Vagina (tissue), 2 donors: ENCODE measurements around the gene SMIM17. TPM values are rescaled to one million over a fixed set of nuclear protein-coding genes. Genes with fewer than 3 reads are reported as not detected.

Source experiments
- DNase-seq, 2 donors: peaks; one replicate each; pipeline ENCODE4 v3.0.0-alpha.2; 2017; ENCODE audit errors: extremely low spot score in 2 of 2
- H3K27ac ChIP-seq: fragments of 200-600 bp; sonication (generic); one replicate; pipeline ENCODE4 v1.5.1; 2019
- H3K27me3 ChIP-seq: fragments of 200-600 bp; sonication (generic); one replicate; pipeline ENCODE4 v1.5.1; 2019
- H3K36me3 ChIP-seq, 2 donors: fragments of 200-600 bp; sonication (generic); one replicate each; pipeline ENCODE4 v1.5.1; 2017 to 2019
- H3K4me1 ChIP-seq: fragments of 200-600 bp; sonication (generic); one replicate; pipeline ENCODE4 v1.5.1; 2019
- H3K4me3 ChIP-seq, 2 donors: fragments of 200-600 bp; sonication (generic); 1 replicate in 1 of 2; 2 replicates in 1 of 2; pipeline ENCODE4 v1.5.1; 2016 to 2019
- H3K9me3 ChIP-seq: fragments of 200-600 bp; sonication (generic); one replicate; pipeline ENCODE4 v1.5.1; 2019
- POLR2A ChIP-seq, 2 donors: fragments of 450-650 bp; IDR thresholded peaks; one replicate each; pipeline ENCODE4 v1.6.1; 2017; ENCODE audit warnings: antibody characterized with exemption in 2 of 2, mild to moderate bottlenecking in 2 of 2, moderate library complexity in 2 of 2
- POLR2AphosphoS5 ChIP-seq, 2 donors: sonication (generic); formaldehyde crosslinking; IDR thresholded peaks; one replicate each; pipeline ENCODE4 v1.9.0; 2017; ENCODE audit warnings: antibody characterized with exemption in 2 of 2, mild to moderate bottlenecking in 2 of 2, low read depth in 1 of 2; ENCODE audit not compliant: insufficient read depth in 1 of 2
- intact Hi-C: fragments of 100-400 bp; cut with DNase I; formaldehyde crosslinking; loops from one replicate; pipeline ENCODE4 v1.15.1; 2023
- total RNA-seq: library from RNA; depleted of rRNA; stranded (reverse); fragments of >200 nt; gene quantifications from one replicate; pipeline ENCODE4 v1.2.3, GENCODE V29; 2016
- TF ChIP-seq, protein P1 (sequence below), 3 experiments: fragments of 450-650 bp in 2 of 3; fragments of 200-600 bp in 1 of 3; sonication (generic) in 1 of 3; IDR thresholded peaks; one replicate each; pipeline ENCODE4 v1.5.1; 2017 to 2019; ENCODE audit warnings: antibody characterized with exemption in 3 of 3, mild to moderate bottlenecking in 2 of 3, moderate library complexity in 2 of 3

The SMIM17 gene
- total RNA-seq, 1 donor from 2014 or later: 0.98 TPM

DNA sequence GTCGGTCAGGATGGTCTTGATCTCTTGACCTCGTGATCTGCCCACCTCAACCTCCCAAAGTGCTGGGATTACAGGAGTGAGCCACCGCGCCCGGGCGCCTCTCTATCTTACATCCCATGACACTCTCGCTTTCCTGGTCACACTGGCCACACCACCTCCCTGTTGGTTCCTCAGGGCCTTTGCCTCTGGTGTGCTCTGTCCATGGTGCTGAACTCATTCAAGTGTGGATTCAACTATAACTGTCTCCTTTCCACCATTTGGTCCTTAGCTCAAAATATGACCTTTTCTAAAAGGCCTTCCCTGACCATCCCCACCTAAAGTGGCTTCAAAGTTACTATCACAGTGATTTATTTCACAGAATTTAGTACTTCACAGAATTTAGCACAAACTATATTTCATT lies 3.7 kb upstream of the SMIM17 start:
- peaks cover under 1% of the 10 kb centered on the region for H3K9me3 ChIP-seq
- intact Hi-C loops: no loop called here
- DNase-seq: no peak

DNA sequence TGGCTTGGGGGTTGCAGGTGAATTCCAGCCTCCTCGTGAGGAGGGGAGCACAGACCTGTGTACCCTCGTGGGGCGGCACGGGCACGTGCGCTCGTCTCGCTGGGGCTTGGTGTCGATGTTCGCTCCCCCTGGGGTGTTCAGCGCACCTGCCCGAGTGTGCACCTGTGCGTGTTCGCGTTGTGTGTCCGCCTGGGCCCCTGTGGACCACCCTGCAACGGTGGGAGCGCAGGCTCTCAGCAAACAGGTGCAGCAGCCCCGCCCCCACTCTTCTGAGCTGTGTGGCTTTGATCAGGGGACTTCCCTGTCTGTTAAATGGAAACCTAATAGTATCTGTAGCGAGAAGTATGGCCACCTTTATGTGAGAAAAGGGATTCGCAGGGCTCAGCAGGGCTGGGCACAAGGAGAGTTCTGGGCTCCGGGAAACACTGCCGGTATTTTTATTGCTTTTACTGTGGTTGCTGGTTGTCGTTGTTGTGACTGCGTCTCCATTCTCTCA lies 549 bp downstream of the SMIM17 start:
- TF ChIP-seq POLR2AphosphoS5 (IDR thresholded peaks at IDR 0.05; ENCODE audit: insufficient read depth in 1 of 2, low read depth in 1 of 2) (no peak), POLR2A (IDR thresholded peaks at IDR 0.05) (no peak)
- TF ChIP-seq, protein P1, sequence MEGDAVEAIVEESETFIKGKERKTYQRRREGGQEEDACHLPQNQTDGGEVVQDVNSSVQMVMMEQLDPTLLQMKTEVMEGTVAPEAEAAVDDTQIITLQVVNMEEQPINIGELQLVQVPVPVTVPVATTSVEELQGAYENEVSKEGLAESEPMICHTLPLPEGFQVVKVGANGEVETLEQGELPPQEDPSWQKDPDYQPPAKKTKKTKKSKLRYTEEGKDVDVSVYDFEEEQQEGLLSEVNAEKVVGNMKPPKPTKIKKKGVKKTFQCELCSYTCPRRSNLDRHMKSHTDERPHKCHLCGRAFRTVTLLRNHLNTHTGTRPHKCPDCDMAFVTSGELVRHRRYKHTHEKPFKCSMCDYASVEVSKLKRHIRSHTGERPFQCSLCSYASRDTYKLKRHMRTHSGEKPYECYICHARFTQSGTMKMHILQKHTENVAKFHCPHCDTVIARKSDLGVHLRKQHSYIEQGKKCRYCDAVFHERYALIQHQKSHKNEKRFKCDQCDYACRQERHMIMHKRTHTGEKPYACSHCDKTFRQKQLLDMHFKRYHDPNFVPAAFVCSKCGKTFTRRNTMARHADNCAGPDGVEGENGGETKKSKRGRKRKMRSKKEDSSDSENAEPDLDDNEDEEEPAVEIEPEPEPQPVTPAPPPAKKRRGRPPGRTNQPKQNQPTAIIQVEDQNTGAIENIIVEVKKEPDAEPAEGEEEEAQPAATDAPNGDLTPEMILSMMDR (IDR thresholded peaks at IDR 0.05): no peak
- DNase-seq: no peak
- H3K4me1 ChIP-seq: no peaks in the 10 kb centered on the region
- no peak overlapping the region for H3K4me3 ChIP-seq
- no peak overlapping the region for H3K27ac ChIP-seq
- H3K27me3 ChIP-seq: no peaks in the 10 kb centered on the region
- intact Hi-C loops: no loop called here
- no peaks in the 10 kb centered on the region for H3K36me3 ChIP-seq
- H3K9me3 ChIP-seq: no peaks in the 10 kb centered on the region

More for the DNA sequence above, 3.7 kb upstream of the SMIM17 start:
- Histone ChIP-seq H3K27ac (no peak overlapping the region), H3K36me3 (no peaks in the 10 kb centered on the region), H3K27me3 (no peaks in the 10 kb centered on the region), H3K4me3 (no peak overlapping the region), H3K4me1 (no peaks in the 10 kb centered on the region)
- TF ChIP-seq, protein P1 (IDR thresholded peaks at IDR 0.05): no peak
- no peak for TF ChIP-seq POLR2AphosphoS5 (IDR thresholded peaks at IDR 0.05; ENCODE audit: insufficient read depth in 1 of 2, low read depth in 1 of 2)
- TF ChIP-seq POLR2A (IDR thresholded peaks at IDR 0.05): no peak

GRCh38 chr19:56654151-56654550 lies 11.2 kb downstream of the SMIM17 start:
- Histone ChIP-seq H3K9me3 (no peaks in the 10 kb centered on the region), H3K4me1 (no peaks in the 10 kb centered on the region), H3K36me3 (no peaks in the 10 kb centered on the region), H3K27ac (no peak overlapping the region), H3K27me3 (no peaks in the 10 kb centered on the region), H3K4me3 (no peak overlapping the region)
- DNase-seq: no peak
- intact Hi-C loops: no loop called here
- TF ChIP-seq POLR2A (IDR thresholded peaks at IDR 0.05) (no peak), POLR2AphosphoS5 (IDR thresholded peaks at IDR 0.05; ENCODE audit: insufficient read depth in 1 of 2, low read depth in 1 of 2) (no peak)
- TF ChIP-seq, protein P1 (IDR thresholded peaks at IDR 0.05): no peak

GRCh38 chr19:56660381-56661107 lies 17.6 kb downstream of the SMIM17 start:
- peaks cover 0 to 25% of the 10 kb centered on the region in 2 donors for H3K36me3 ChIP-seq
- no peaks in the 10 kb centered on the region for H3K27me3 ChIP-seq
- H3K4me1 ChIP-seq: no peaks in the 10 kb centered on the region
- TF ChIP-seq POLR2AphosphoS5 (IDR thresholded peaks at IDR 0.05; ENCODE audit: insufficient read depth in 1 of 2, low read depth in 1 of 2) (no peak), POLR2A (IDR thresholded peaks at IDR 0.05) (no peak)
- TF ChIP-seq, protein P1 (IDR thresholded peaks at IDR 0.05): no peak
- DNase-seq: no peak
- intact Hi-C loops: no loop called here
- H3K9me3 ChIP-seq: no peaks in the 10 kb centered on the region
- no peak overlapping the region for H3K27ac ChIP-seq
- no peak overlapping the region for H3K4me3 ChIP-seq

GRCh38 chr19:56661248-56661647 lies 18.3 kb downstream of the SMIM17 start:
- DNase-seq: no peak
- Histone ChIP-seq H3K4me1 (no peaks in the 10 kb centered on the region), H3K4me3 (no peak overlapping the region), H3K36me3 (peaks cover 0 to 25% of the 10 kb centered on the region in 2 donors), H3K27me3 (no peaks in the 10 kb centered on the region), H3K9me3 (no peaks in the 10 kb centered on the region), H3K27ac (no peak overlapping the region)
- no peak for TF ChIP-seq POLR2AphosphoS5 (IDR thresholded peaks at IDR 0.05; ENCODE audit: insufficient read depth in 1 of 2, low read depth in 1 of 2)
- no peak for TF ChIP-seq POLR2A (IDR thresholded peaks at IDR 0.05)
- TF ChIP-seq, protein P1 (IDR thresholded peaks at IDR 0.05): no peak
- intact Hi-C loops: no loop called here
